AG04450 (cell line): ENCODE results near the gene ESPL1. TPM values are rescaled to one million over a fixed set of nuclear protein-coding genes. Genes with fewer than 3 reads are reported as not detected.

Experiments used
- CTCF ChIA-PET: fragments of 300-600, 350-600 bp; formaldehyde crosslinking; extraction: SDS; loops from one replicate; lab custom pipeline; 2022; ENCODE audit warnings: antibody characterized with exemption, inconsistent platforms; lab: Charles Lee
- POLR2A ChIA-PET: fragments of 350-600 bp; formaldehyde crosslinking; extraction: SDS; loops from one replicate; lab custom pipeline; 2021; ENCODE audit warnings: antibody characterized with exemption, inconsistent platforms; lab: Yijun Ruan, JAX
- DNase-seq: peaks from one replicate; pipeline ENCODE4 v3.0.0-alpha.2; 2011; ENCODE audit warnings: low read depth, low spot score
- H3K27ac ChIP-seq: one replicate; pipeline ENCODE4 v1.5.1; 2012; ENCODE audit warnings: low read depth, low read length, control low read depth
- H3K27me3 ChIP-seq: one replicate; pipeline ENCODE4 v1.6.0; 2012; ENCODE audit warnings: low read length; ENCODE audit not compliant: control insufficient read depth, insufficient read depth
- H3K4me3 ChIP-seq: 2 replicates; pipeline ENCODE4 v1.5.1; 2011; ENCODE audit warnings: mild to moderate bottlenecking, low read depth, low read length, control low read depth
- H3K9me3 ChIP-seq: 2 replicates; pipeline ENCODE4 v1.5.1; 2012; ENCODE audit warnings: low read length; ENCODE audit not compliant: control insufficient read depth, insufficient read depth
- polyA plus RNA-seq: library from polyadenylated mRNA; depleted of rRNA; stranded (reverse); fragments of >200 nt; gene quantifications from 2 replicates; pipeline ENCODE4 v1.2.3, GENCODE V29; 2011
- TF ChIP-seq, protein P1 (sequence below): IDR thresholded peaks from 2 replicates; pipeline ENCODE4 v1.5.1; 2011; ENCODE audit warnings: low read depth, low read length, control low read depth, inconsistent platforms

ESPL1 gene
- polyA plus RNA-seq, 1 experiment: 1.6 TPM

DNA sequence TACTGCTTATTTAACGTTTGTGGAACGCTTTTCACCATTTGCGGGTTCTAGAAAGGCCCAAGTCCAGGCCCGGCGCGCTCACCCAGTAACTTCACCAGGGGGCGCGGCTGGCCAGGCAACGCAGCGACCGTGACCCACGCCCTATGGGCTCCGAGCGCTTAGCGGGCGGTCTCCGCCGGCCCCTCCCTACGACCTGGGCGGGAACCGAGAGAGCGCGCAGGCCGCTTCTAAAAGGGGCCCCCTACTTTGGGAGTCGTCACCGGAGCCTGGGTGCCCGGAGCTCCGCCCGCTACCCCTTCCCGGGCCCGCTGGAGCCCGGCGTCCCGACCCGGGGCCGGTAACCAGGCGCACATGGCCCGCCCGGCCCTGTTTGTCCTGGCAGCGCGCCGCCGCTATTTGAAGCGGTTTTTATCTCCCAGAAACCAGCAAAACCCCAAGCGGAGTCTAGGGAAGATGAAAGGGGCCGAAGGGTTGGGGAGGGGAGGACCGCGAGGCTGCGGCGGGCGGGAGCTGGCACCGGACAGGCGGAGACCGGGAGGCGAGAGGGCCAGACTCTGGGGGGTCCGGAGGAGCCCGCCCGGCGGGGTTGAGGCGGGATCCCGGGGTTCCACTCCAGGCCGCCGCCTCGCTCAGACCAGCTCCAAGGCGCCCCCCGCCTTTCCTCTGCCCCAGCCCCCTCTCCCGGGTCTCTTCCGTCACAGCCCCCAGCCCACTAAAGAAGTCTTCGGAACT, 56.8 kb downstream of the ESPL1 start:
- Histone ChIP-seq H3K4me3 (peak overlapping the region; percentile 61), H3K9me3 (no peaks in the 10 kb centered on the region), H3K27me3 (peaks cover 10% of the 10 kb centered on the region), H3K27ac (peak overlapping the region; percentile 57)
- DNase-seq: peak; percentile 64
- TF ChIP-seq, protein P1, sequence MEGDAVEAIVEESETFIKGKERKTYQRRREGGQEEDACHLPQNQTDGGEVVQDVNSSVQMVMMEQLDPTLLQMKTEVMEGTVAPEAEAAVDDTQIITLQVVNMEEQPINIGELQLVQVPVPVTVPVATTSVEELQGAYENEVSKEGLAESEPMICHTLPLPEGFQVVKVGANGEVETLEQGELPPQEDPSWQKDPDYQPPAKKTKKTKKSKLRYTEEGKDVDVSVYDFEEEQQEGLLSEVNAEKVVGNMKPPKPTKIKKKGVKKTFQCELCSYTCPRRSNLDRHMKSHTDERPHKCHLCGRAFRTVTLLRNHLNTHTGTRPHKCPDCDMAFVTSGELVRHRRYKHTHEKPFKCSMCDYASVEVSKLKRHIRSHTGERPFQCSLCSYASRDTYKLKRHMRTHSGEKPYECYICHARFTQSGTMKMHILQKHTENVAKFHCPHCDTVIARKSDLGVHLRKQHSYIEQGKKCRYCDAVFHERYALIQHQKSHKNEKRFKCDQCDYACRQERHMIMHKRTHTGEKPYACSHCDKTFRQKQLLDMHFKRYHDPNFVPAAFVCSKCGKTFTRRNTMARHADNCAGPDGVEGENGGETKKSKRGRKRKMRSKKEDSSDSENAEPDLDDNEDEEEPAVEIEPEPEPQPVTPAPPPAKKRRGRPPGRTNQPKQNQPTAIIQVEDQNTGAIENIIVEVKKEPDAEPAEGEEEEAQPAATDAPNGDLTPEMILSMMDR: peak; percentile 78
- CTCF ChIA-PET: interaction anchor here (0.6 to 7.4 kb wide), 9 partner anchors 9 to 184 kb away, joined by 3 to 137 read pairs (median 8); partner anchors contain the start of gene SP7
- POLR2A ChIA-PET: interaction anchor here (0.6 to 2.4 kb wide), 5 partner anchors 20 to 184 kb away, joined by 3 to 17 read pairs (median 3); partner anchors contain the start of gene SP1

GRCh38 chr12:53325511-53326061, 57.5 kb downstream of the ESPL1 start:
- DNase-seq: no peak
- H3K27ac ChIP-seq: no peak overlapping the region
- peaks cover 12% of the 10 kb centered on the region for H3K27me3 ChIP-seq
- H3K4me3 ChIP-seq: peak overlapping the region; percentile 61
- H3K9me3 ChIP-seq: no peaks in the 10 kb centered on the region
- ChIA-PET POLR2A (interaction anchor here (0.9 to 2.4 kb wide), 4 partner anchors 19 to 183 kb away, joined by 3 to 17 read pairs (median 3); partner anchors contain the start of gene SP1), CTCF (interaction anchor here (0.6 to 5.8 kb wide), 8 partner anchors 8 to 183 kb away, joined by 3 to 84 read pairs (median 7); partner anchors contain the start of gene SP7)
- TF ChIP-seq, protein P1: no peak

GRCh38 chr12:53326460-53327185, 58.5 kb downstream of the ESPL1 start:
- Histone ChIP-seq H3K9me3 (no peaks in the 10 kb centered on the region), H3K4me3 (no peak overlapping the region), H3K27ac (no peak overlapping the region), H3K27me3 (peaks cover 17% of the 10 kb centered on the region)
- ChIA-PET CTCF (interaction anchor here (1.1 to 5.8 kb wide), 6 partner anchors 18 to 186 kb away, joined by 3 to 84 read pairs (median 4); no protein-coding TSS in a partner anchor), POLR2A (interaction anchor here (0.6 to 1.0 kb wide), 3 partner anchors 9 to 182 kb away, joined by 3 to 4 read pairs (median 4); partner anchors contain the start of gene SP7)
- DNase-seq: no peak
- TF ChIP-seq, protein P1: no peak

DNA sequence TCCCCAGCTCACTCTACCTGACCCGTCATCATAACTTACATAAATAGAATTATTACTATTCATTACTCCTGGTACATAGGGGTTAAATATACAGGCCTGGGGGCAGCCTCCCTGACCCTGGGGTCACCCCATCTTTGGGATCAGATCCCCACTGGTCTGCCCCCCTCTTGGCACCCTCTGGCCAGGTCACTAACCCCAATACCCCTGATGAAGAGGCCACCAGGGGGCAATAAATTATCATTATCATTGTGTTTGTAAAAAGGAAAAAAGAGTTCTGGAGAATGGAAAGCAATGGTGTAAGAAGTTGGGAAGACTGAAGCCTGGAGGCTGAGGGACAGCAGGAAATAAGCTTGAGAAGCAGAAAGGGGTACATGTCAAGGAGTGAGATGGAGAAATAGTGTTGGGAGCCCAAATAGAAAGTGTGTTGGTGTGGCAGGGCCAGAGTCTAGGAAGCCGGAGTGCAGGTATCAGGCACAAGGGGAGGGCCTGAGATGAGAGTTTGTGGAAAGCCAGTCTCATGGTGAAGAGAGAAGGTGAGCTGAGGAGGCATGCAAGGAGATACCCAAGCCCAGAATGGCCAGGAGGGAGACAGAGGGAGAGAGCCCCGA, 59.4 kb downstream of the ESPL1 start:
- Histone ChIP-seq H3K9me3 (no peaks in the 10 kb centered on the region), H3K27me3 (peaks cover 23% of the 10 kb centered on the region), H3K4me3 (no peak overlapping the region), H3K27ac (no peak overlapping the region)
- POLR2A ChIA-PET: interaction anchor here (0.6 to 1.0 kb wide), 2 partner anchors 88 to 181 kb away, joined by 4 read pairs; no protein-coding TSS in a partner anchor
- DNase-seq: no peak
- TF ChIP-seq, protein P1: peak; percentile 33; the same call in 1 of the 2 replicates
- CTCF ChIA-PET: interaction anchor here (0.6 to 5.8 kb wide), 9 partner anchors 11 to 185 kb away, joined by 3 to 84 read pairs (median 4); no protein-coding TSS in a partner anchor
